H9 (cell line): Measurements from ENCODE around the gene HNRNPU. TPM values are rescaled to one million over a fixed set of nuclear protein-coding genes. Genes with fewer than 3 reads are reported as not detected.

ENCODE experiments used
- DNase-seq: peaks from one replicate; pipeline ENCODE4 v3.0.0-alpha.2; 2017
- H2AFZ ChIP-seq: one replicate; pipeline ENCODE4 v1.6.1; 2013; ENCODE audit warnings: mild to moderate bottlenecking, low read length, control low read depth, moderate library complexity
- H2AK5ac ChIP-seq: 2 replicates; pipeline ENCODE4 v1.6.1; 2013; ENCODE audit warnings: low read length, control low read depth, mixed read lengths; ENCODE audit not compliant: insufficient read length
- H2BK120ac ChIP-seq: one replicate; pipeline ENCODE4 v1.6.1; 2013; ENCODE audit warnings: low read depth, mild to moderate bottlenecking, low read length, control low read depth, inconsistent platforms; ENCODE audit not compliant: poor library complexity, severe bottlenecking
- H2BK12ac ChIP-seq: 2 replicates; pipeline ENCODE4 v1.6.1; 2013; ENCODE audit warnings: low read length, control low read depth, mixed read lengths, low read depth; ENCODE audit not compliant: insufficient read length
- H2BK15ac ChIP-seq: 2 replicates; pipeline ENCODE4 v1.6.1; 2013; ENCODE audit warnings: low read depth, low read length, control low read depth
- H2BK20ac ChIP-seq: one replicate; pipeline ENCODE4 v1.6.1; 2013; ENCODE audit warnings: low read depth, mild to moderate bottlenecking, low read length, control low read depth, inconsistent platforms; ENCODE audit not compliant: poor library complexity, severe bottlenecking
- H2BK5ac ChIP-seq: 2 replicates; pipeline ENCODE4 v1.6.1; 2013; ENCODE audit warnings: low read length, control low read depth, mixed read lengths; ENCODE audit not compliant: insufficient read length
- H3K14ac ChIP-seq: 2 replicates; pipeline ENCODE4 v1.6.1; 2013; ENCODE audit warnings: low read length, control low read depth; ENCODE audit not compliant: insufficient read depth
- H3K18ac ChIP-seq: 2 replicates; pipeline ENCODE4 v1.6.1; 2013; ENCODE audit warnings: low read depth, mild to moderate bottlenecking, mixed read lengths, low read length, control low read depth; ENCODE audit not compliant: insufficient read length
- H3K23ac ChIP-seq: 2 replicates; pipeline ENCODE4 v1.6.1; 2013; ENCODE audit warnings: low read length, control low read depth, mixed read lengths, low read depth; ENCODE audit not compliant: insufficient read length
- H3K23me2 ChIP-seq: 2 replicates; pipeline ENCODE4 v1.6.1; 2013; ENCODE audit warnings: low read depth, mild to moderate bottlenecking, mixed read lengths, low read length, control low read depth; ENCODE audit not compliant: insufficient read length, poor library complexity, severe bottlenecking
- H3K27ac ChIP-seq: 2 replicates; pipeline ENCODE4 v1.5.1; 2013; ENCODE audit warnings: low read length, control low read depth, mixed read lengths, low read depth; ENCODE audit not compliant: insufficient read length
- H3K27me3 ChIP-seq: 2 replicates; pipeline ENCODE4 v1.6.1; 2013; ENCODE audit warnings: low read length, control low read depth, inconsistent platforms; ENCODE audit not compliant: insufficient read depth
- H3K4ac ChIP-seq: 2 replicates; pipeline ENCODE4 v1.6.1; 2013; ENCODE audit warnings: low read depth, mild to moderate bottlenecking, control low read depth, inconsistent platforms, low read length, moderate library complexity
- H3K4me1 ChIP-seq: 2 replicates; pipeline ENCODE4 v1.6.1; 2013; ENCODE audit warnings: low read length, control low read depth, inconsistent platforms; ENCODE audit not compliant: insufficient read depth
- H3K4me2 ChIP-seq: 2 replicates; pipeline ENCODE4 v1.6.1; 2013; ENCODE audit warnings: low read length, control low read depth, mixed read lengths; ENCODE audit not compliant: insufficient read length, insufficient read depth
- H3K56ac ChIP-seq: 2 replicates; pipeline ENCODE4 v1.6.1; 2013; ENCODE audit warnings: low read depth, mild to moderate bottlenecking, mixed read lengths, low read length, control low read depth; ENCODE audit not compliant: insufficient read length
- H3K79me1 ChIP-seq: 2 replicates; pipeline ENCODE4 v1.6.1; 2013; ENCODE audit warnings: low read depth, mild to moderate bottlenecking, moderate library complexity, low read length, control low read depth, inconsistent platforms; ENCODE audit not compliant: insufficient read depth, poor library complexity, severe bottlenecking
- H3K79me2 ChIP-seq: 2 replicates; pipeline ENCODE4 v1.6.1; 2013; ENCODE audit warnings: low read length, control low read depth, inconsistent platforms; ENCODE audit not compliant: insufficient read depth
- H3K9ac ChIP-seq: 2 replicates; pipeline ENCODE4 v1.6.1; 2013; ENCODE audit warnings: low read length, control low read depth, mixed read lengths; ENCODE audit not compliant: insufficient read length; ENCODE audit errors: extremely low read depth
- H3K9me3 ChIP-seq: one replicate; pipeline ENCODE4 v1.6.1; 2013; ENCODE audit warnings: low read depth, low read length, inconsistent platforms; ENCODE audit not compliant: control insufficient read depth
- H3T11ph ChIP-seq: one replicate; pipeline ENCODE4 v1.6.1; 2013; ENCODE audit warnings: mild to moderate bottlenecking, low read length, control low read depth, inconsistent platforms
- H4K20me1 ChIP-seq: one replicate; pipeline ENCODE4 v1.6.1; 2013; ENCODE audit not compliant: control insufficient read depth, insufficient read length, insufficient read depth
- H4K5ac ChIP-seq: 2 replicates; pipeline ENCODE4 v1.6.1; 2013; ENCODE audit warnings: low read depth, mild to moderate bottlenecking, mixed read lengths, low read length, control low read depth; ENCODE audit not compliant: insufficient read length
- H4K8ac ChIP-seq: replicated peaks from 2 replicates; pipeline ENCODE4 v1.6.1; 2013; ENCODE audit warnings: low read length, control low read depth, mixed read lengths, low read depth; ENCODE audit not compliant: insufficient read length
- H4K91ac ChIP-seq: 2 replicates; pipeline ENCODE4 v1.6.1; 2013; ENCODE audit warnings: low read depth, mild to moderate bottlenecking, moderate library complexity, mixed read lengths, low read length, control low read depth; ENCODE audit not compliant: insufficient read length
- H3K27ac Mint-ChIP-seq, 3 experiments: 2 replicates in 2 of 3; 3 replicates in 1 of 3; pipeline ENCODE4 v1.8.0; 2020 to 2021; ENCODE audit warnings: mixed read lengths in 3 of 3, mild to moderate bottlenecking in 1 of 3, moderate library complexity in 1 of 3
- H3K27me3 Mint-ChIP-seq: 2 replicates; pipeline ENCODE4 v1.8.0; 2021; ENCODE audit warnings: low read depth, mild to moderate bottlenecking, moderate library complexity, mixed read lengths
- H3K36me3 Mint-ChIP-seq, 3 experiments: 2 replicates in 2 of 3; 3 replicates in 1 of 3; pipeline ENCODE4 v1.8.0; 2020 to 2021; ENCODE audit warnings: low read depth in 3 of 3, mixed read lengths in 3 of 3; ENCODE audit not compliant: insufficient read depth in 1 of 3
- H3K4me1 Mint-ChIP-seq, 2 experiments: 2 replicates each; pipeline ENCODE4 v1.8.0; 2020; ENCODE audit warnings: mixed read lengths in 2 of 2
- H3K4me3 Mint-ChIP-seq, 2 experiments: 2 replicates in 1 of 2; 3 replicates in 1 of 2; pipeline ENCODE4 v1.8.0; 2020 to 2021; ENCODE audit warnings: mild to moderate bottlenecking in 2 of 2, mixed read lengths in 2 of 2, moderate library complexity in 1 of 2
- H3K9me3 Mint-ChIP-seq, 2 experiments: 2 replicates in 1 of 2; 3 replicates in 1 of 2; pipeline ENCODE4 v1.8.0; 2020; ENCODE audit warnings: mild to moderate bottlenecking in 2 of 2, mixed read lengths in 2 of 2, moderate library complexity in 1 of 2
- WGBS: extraction: QIAGEN DNeasy Blood & Tissue Kit; methylation state at CpG from one replicate; pipeline ENCODE4 v1.1.7; 2013; ENCODE audit warnings: missing lambda C conversion rate, low lambda C conversion rate, mixed read lengths; ENCODE audit not compliant: insufficient read length; ENCODE audit errors: extremely low coverage; 5-methylcytosine and 5-hydroxymethylcytosine counted together
- total RNA-seq: library from RNA; stranded (reverse); gene quantifications from 2 replicates; pipeline ENCODE4 v1.2.1, GENCODE V29; 2021
- TF ChIP-seq, protein P1 (sequence below): fragments of 200-600 bp; sonication (generic); conservative IDR thresholded peaks from 3 replicates; pipeline ENCODE4 v1.8.0; 2021; ENCODE audit warnings: antibody characterized with exemption, mild to moderate bottlenecking

HNRNPU gene
- total RNA-seq, 1 experiment from 2014 or later, result 657 TPM

DNA sequence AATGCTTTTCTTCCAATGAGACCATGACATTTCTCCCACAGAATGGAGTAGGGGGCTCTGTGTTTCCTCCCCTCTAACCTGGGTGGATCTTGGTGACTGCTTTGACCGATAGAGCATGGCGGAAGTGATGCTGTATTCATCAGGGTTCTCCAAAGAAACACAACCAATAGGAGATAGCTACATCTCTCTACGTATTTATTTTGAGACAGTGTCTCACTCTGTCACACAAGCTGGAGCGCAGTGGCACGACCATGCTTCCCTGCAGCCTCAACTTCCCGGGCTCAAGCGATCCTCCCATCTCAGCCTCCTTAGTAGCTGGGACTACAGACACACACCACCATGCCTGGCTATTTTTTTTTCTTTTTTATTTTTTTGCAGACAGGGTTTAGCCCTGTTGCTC is 29.5 kb upstream of the HNRNPU start:
- DNase-seq, result no peak
- H2AFZ ChIP-seq, result no peak overlapping the region
- Mint-ChIP-seq H3K27ac (no peak overlapping the region), H3K4me3 (no peak overlapping the region), H3K36me3 (no peaks in the 10 kb centered on the region; a peak in 1 of 7 replicates), H3K9me3 (peaks cover 0 to 2% of the 10 kb centered on the region in 2 experiments; a peak in 2 of 5 replicates), H3K4me1 (peaks cover 0 to 3% of the 10 kb centered on the region in 2 experiments; a peak in 2 of 4 replicates), H3K27me3 (no peaks in the 10 kb centered on the region; the same call in 1 of the 2 replicates)
- no peaks in the 10 kb centered on the region for H3K79me2 ChIP-seq
- no peak overlapping the region for H3K9ac ChIP-seq
- H3T11ph ChIP-seq, result no peak overlapping the region
- no peaks in the 10 kb centered on the region for H4K20me1 ChIP-seq
- TF ChIP-seq, protein P1, sequence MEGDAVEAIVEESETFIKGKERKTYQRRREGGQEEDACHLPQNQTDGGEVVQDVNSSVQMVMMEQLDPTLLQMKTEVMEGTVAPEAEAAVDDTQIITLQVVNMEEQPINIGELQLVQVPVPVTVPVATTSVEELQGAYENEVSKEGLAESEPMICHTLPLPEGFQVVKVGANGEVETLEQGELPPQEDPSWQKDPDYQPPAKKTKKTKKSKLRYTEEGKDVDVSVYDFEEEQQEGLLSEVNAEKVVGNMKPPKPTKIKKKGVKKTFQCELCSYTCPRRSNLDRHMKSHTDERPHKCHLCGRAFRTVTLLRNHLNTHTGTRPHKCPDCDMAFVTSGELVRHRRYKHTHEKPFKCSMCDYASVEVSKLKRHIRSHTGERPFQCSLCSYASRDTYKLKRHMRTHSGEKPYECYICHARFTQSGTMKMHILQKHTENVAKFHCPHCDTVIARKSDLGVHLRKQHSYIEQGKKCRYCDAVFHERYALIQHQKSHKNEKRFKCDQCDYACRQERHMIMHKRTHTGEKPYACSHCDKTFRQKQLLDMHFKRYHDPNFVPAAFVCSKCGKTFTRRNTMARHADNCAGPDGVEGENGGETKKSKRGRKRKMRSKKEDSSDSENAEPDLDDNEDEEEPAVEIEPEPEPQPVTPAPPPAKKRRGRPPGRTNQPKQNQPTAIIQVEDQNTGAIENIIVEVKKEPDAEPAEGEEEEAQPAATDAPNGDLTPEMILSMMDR, result no peak
- no peak overlapping the region for H3K27ac ChIP-seq
- H3K18ac ChIP-seq, result no peak overlapping the region
- H2BK12ac ChIP-seq, result no peak overlapping the region
- no peak overlapping the region for H3K4ac ChIP-seq
- no peak overlapping the region for H3K23ac ChIP-seq
- H2BK120ac ChIP-seq, result no peak overlapping the region
- H3K4me1 ChIP-seq, result no peaks in the 10 kb centered on the region
- no peak overlapping the region for H4K5ac ChIP-seq
- no peak overlapping the region for H4K8ac ChIP-seq
- H3K56ac ChIP-seq, result no peak overlapping the region
- no peak overlapping the region for H2BK5ac ChIP-seq
- H2AK5ac ChIP-seq, result no peak overlapping the region
- H3K23me2 ChIP-seq, result no peaks in the 10 kb centered on the region
- H3K27me3 ChIP-seq, result no peaks in the 10 kb centered on the region
- H3K4me2 ChIP-seq, result no peak overlapping the region
- H3K14ac ChIP-seq, result no peak overlapping the region
- no peak overlapping the region for H4K91ac ChIP-seq
- H2BK20ac ChIP-seq, result no peak overlapping the region
- no peaks in the 10 kb centered on the region for H3K9me3 ChIP-seq
- H3K79me1 ChIP-seq, result no peaks in the 10 kb centered on the region
- no CpG with 5 or more reads among the region's 7 CpGs for WGBS
- no peak overlapping the region for H2BK15ac ChIP-seq
